HG03196 (cell line): ENCODE measurements around the gene UBE2D4.
"Not testable (repeated sequence)": the region's sequence is repeated elsewhere in the genome, so short reads cannot be mapped to it uniquely, and the experiment has no call there.

Source experiments
- ATAC-seq: cut with Tn5 transposase; IDR thresholded peaks from one replicate; pipeline ENCODE4 v1.9.1; 2021; ENCODE audit not compliant: unreplicated experiment

UBE2D4 gene

GRCh38 chr7:43960933-43961332 is 34.7 kb downstream of the UBE2D4 start:
- ATAC-seq: no peak

- not testable (repeated sequence) for ATAC-seq
These were observed 40.2 kb downstream of the UBE2D4 start for GRCh38 chr7:43966392-43966791.

- ATAC-seq: not testable (repeated sequence)
These were observed 42.2 kb downstream of the UBE2D4 start for GRCh38 chr7:43968172-43969040.

- not testable (repeated sequence) for ATAC-seq
These were observed 43.4 kb downstream of the UBE2D4 start for GRCh38 chr7:43969586-43969985.

GRCh38 chr7:43970698-43971097 is 44.5 kb downstream of the UBE2D4 start:
- not testable (repeated sequence) for ATAC-seq

GRCh38 chr7:43974033-43974573 is 47.9 kb downstream of the UBE2D4 start:
- ATAC-seq: not testable (repeated sequence)

GRCh38 chr7:43974725-43975482 is 48.7 kb downstream of the UBE2D4 start:
- not testable (repeated sequence) for ATAC-seq

GRCh38 chr7:43977525-43977924 is 51.3 kb downstream of the UBE2D4 start:
- ATAC-seq: no peak

- ATAC-seq: not testable (repeated sequence)
These were observed 51.9 kb downstream of the UBE2D4 start for GRCh38 chr7:43978102-43978501.

- not testable (repeated sequence) for ATAC-seq
These were observed 56.6 kb downstream of the UBE2D4 start for GRCh38 chr7:43982848-43983247.

- ATAC-seq: not testable (repeated sequence)
These were observed 57.5 kb downstream of the UBE2D4 start for GRCh38 chr7:43983736-43984135.

GRCh38 chr7:43985904-43986864 is 59.9 kb downstream of the UBE2D4 start:
- ATAC-seq: peak; percentile 40

- not testable (repeated sequence) for ATAC-seq
These were observed 61.2 kb downstream of the UBE2D4 start for GRCh38 chr7:43987476-43987875.

GRCh38 chr7:43990011-43990585 is 63.9 kb downstream of the UBE2D4 start:
- ATAC-seq: not testable (repeated sequence)

- not testable (repeated sequence) for ATAC-seq
These were observed 64.6 kb downstream of the UBE2D4 start for GRCh38 chr7:43990829-43991228.

- peak; percentile 82 for ATAC-seq
These were observed 66.7 kb downstream of the UBE2D4 start for GRCh38 chr7:43992896-43993295.

- not testable (repeated sequence) for ATAC-seq
These were observed 68.4 kb downstream of the UBE2D4 start for GRCh38 chr7:43994681-43995080.

- not testable (repeated sequence) for ATAC-seq
These were observed 71.3 kb downstream of the UBE2D4 start, which contains the start of gene SPDYE1 for GRCh38 chr7:43997532-43997931. TSS of gene SPDYE1 (plus strand) at chr7:43997897. CDS start at chr7:43999950, 2,053 bp downstream.
